Limb (tissue), 2 donors: ENCODE measurements around the gene RGS8.
A peak's percentile ranks its signal among the peaks of the same experiment; 100 is the strongest.

Source experiments
- DNase-seq, 2 donors: peaks; one replicate each; pipeline ENCODE4 v3.0.0-alpha.2; 2016; ENCODE audit errors: extremely low spot score in 2 of 2

RGS8 gene

GRCh38 chr1:182671750-182672486 is 12.5 kb downstream of the RGS8 start:
- DNase-seq: peak in 1 of 2 donors; percentile 36

- no peak for DNase-seq
Observed at GRCh38 chr1:182670032-182670749, 14.2 kb downstream of the RGS8 start.

- DNase-seq: no peak
Observed at GRCh38 chr1:182669266-182669665, 15.1 kb downstream of the RGS8 start.

GRCh38 chr1:182668521-182669054 is 15.8 kb downstream of the RGS8 start:
- DNase-seq: no peak

GRCh38 chr1:182667848-182668505 is 16.4 kb downstream of the RGS8 start:
- DNase-seq: no peak

- DNase-seq: no peak
Observed at GRCh38 chr1:182666706-182667105, 17.7 kb downstream of the RGS8 start.

GRCh38 chr1:182664296-182664695 is 20.1 kb downstream of the RGS8 start:
- DNase-seq: no peak

GRCh38 chr1:182662956-182663355 is 21.4 kb downstream of the RGS8 start:
- no peak for DNase-seq

GRCh38 chr1:182662121-182662890 is 22.1 kb downstream of the RGS8 start:
- no peak for DNase-seq

GRCh38 chr1:182658055-182658454 is 26.3 kb downstream of the RGS8 start:
- no peak for DNase-seq

- no peak for DNase-seq
Observed at GRCh38 chr1:182656842-182657397, 27.5 kb downstream of the RGS8 start.

- DNase-seq: no peak
Observed at GRCh38 chr1:182653986-182654385, 30.4 kb downstream of the RGS8 start.

- no peak for DNase-seq
Observed at GRCh38 chr1:182652933-182653332, 31.5 kb downstream of the RGS8 start.

- DNase-seq: peak in 1 of 2 donors; percentile 41
Observed at GRCh38 chr1:182651339-182651724, 33.1 kb downstream of the RGS8 start.

GRCh38 chr1:182650678-182651338 is 33.6 kb downstream of the RGS8 start:
- no peak for DNase-seq

GRCh38 chr1:182649041-182649440 is 35.3 kb downstream of the RGS8 start:
- DNase-seq: no peak

GRCh38 chr1:182646739-182647138 is 37.6 kb downstream of the RGS8 start:
- no peak for DNase-seq

GRCh38 chr1:182644886-182645285 is 39.5 kb downstream of the RGS8 start:
- no peak for DNase-seq

GRCh38 chr1:182643699-182644098 is 40.7 kb downstream of the RGS8 start:
- no peak for DNase-seq

- DNase-seq: no peak
Observed at GRCh38 chr1:182642461-182642860, 41.9 kb downstream of the RGS8 start.

GRCh38 chr1:182641561-182641960 is 42.8 kb downstream of the RGS8 start:
- DNase-seq: no peak
